Panc1 (cell line): Measurements from ENCODE around the gene FOXD1. TPM values are rescaled to one million over a fixed set of nuclear protein-coding genes. Genes with fewer than 3 reads are reported as not detected.
"Not testable (repeated sequence)": the region's sequence is repeated elsewhere in the genome, so short reads cannot be mapped to it uniquely, and the experiment has no call there.

Experiments
- ATAC-seq: fragments of 200-7000 bp; cut with Tn5 transposase; 2 replicates; pipeline ENCODE4 v1.9.1; 2020; ENCODE audit warnings: mild to moderate bottlenecking, moderate library complexity
- BruUV-seq: library from RNA; stranded (reverse); fragments of 400-500 nt; replicated peaks from 2 replicates; lab custom pipeline; 2021; lab: Mats Ljungman, UMichigan
- CTCF ChIA-PET: fragments of 300-600 bp; sonication (Branson Sonifier 250); formaldehyde crosslinking; loops from one replicate; lab custom pipeline; 2022; ENCODE audit warnings: antibody characterized with exemption; lab: Charles Lee
- POLR2A ChIA-PET: fragments of 300-600 bp; sonication (Branson Sonifier 250); formaldehyde crosslinking; loops from one replicate; lab custom pipeline; 2022; ENCODE audit warnings: antibody characterized with exemption; lab: Charles Lee
- DNase-seq: peaks from one replicate; pipeline ENCODE4 v3.0.0-alpha.2; 2010; ENCODE audit warnings: low read depth, low spot score
- H3K27ac ChIP-seq: 2 replicates; pipeline ENCODE4 v1.5.1; 2011; ENCODE audit warnings: mild to moderate bottlenecking, low read length, inconsistent platforms
- H3K27me3 ChIP-seq: fragments of 200-500 bp; sonication (Bioruptor generic); 2 replicates; pipeline ENCODE4 v1.6.0; 2014; ENCODE audit warnings: low read length, inconsistent platforms; ENCODE audit not compliant: control insufficient read depth, insufficient read depth
- H3K36me3 ChIP-seq: fragments of 200-500 bp; sonication (Bioruptor generic); 2 replicates; pipeline ENCODE4 v1.5.1; 2014; ENCODE audit warnings: inconsistent platforms, mild to moderate bottlenecking, low read length, moderate library complexity; ENCODE audit not compliant: control insufficient read depth, insufficient read depth
- H3K4me1 ChIP-seq: 2 replicates; pipeline ENCODE4 v1.5.1; 2011; ENCODE audit warnings: inconsistent platforms, mild to moderate bottlenecking, low read length, moderate library complexity; ENCODE audit not compliant: control insufficient read depth, insufficient read depth
- H3K4me3 ChIP-seq, 2 experiments: 2 replicates each; pipeline ENCODE4 v1.5.1; 2011 to 2012; ENCODE audit warnings: low read depth in 2 of 2, low read length in 2 of 2, mild to moderate bottlenecking in 2 of 2, inconsistent platforms in 1 of 2, moderate library complexity in 1 of 2
- H3K9me3 ChIP-seq: fragments of 200-500 bp; sonication (Bioruptor generic); 2 replicates; pipeline ENCODE4 v1.5.1; 2014; ENCODE audit warnings: low read depth, mild to moderate bottlenecking, inconsistent platforms, low read length, moderate library complexity; ENCODE audit not compliant: control insufficient read depth, insufficient read depth
- POLR2AphosphoS5 ChIP-seq: IDR thresholded peaks from 2 replicates; pipeline ENCODE4 v1.6.1; 2012; ENCODE audit warnings: mild to moderate bottlenecking, low read depth, low read length, moderate library complexity
- SIN3A ChIP-seq: IDR thresholded peaks from 2 replicates; pipeline ENCODE4 v1.6.1; 2012; ENCODE audit warnings: low read depth, mild to moderate bottlenecking, low read length, moderate library complexity, borderline replicate concordance; ENCODE audit not compliant: insufficient read depth
- TCF7L2 ChIP-seq: IDR thresholded peaks from 2 replicates; pipeline ENCODE4 v1.6.1; 2011; ENCODE audit warnings: mild to moderate bottlenecking, low read depth, low read length, inconsistent platforms
- in situ Hi-C: cut with HindIII; loops from 2 replicates; pipeline ENCODE4 v1.10.0; 2016; ENCODE audit warnings: low sequenced_read_pairs, low pct_unique_long_range_greater_than_20kb
- intact Hi-C: fragments of 100-400 bp; cut with micrococcal nuclease; formaldehyde crosslinking; loops from one replicate; pipeline ENCODE4 v1.10.0; 2022; ENCODE audit not compliant: unreplicated experiment
- total RNA-seq: library from RNA; stranded (reverse); gene quantifications from one replicate; pipeline ENCODE4 v1.2.1, GENCODE V29; 2021; ENCODE audit not compliant: unreplicated experiment
- TF ChIP-seq, protein P1 (sequence below), 2 experiments: IDR thresholded peaks; 2 replicates each; pipeline ENCODE4 v1.6.1; 2011 to 2012; ENCODE audit warnings: low read depth in 2 of 2, control low read depth in 1 of 2, low read length in 1 of 2, mild to moderate bottlenecking in 1 of 2, moderate library complexity in 1 of 2; ENCODE audit not compliant: insufficient read depth in 1 of 2
- TF ChIP-seq, protein P2 (sequence below): fragments of 450-650 bp; IDR thresholded peaks from 2 replicates; pipeline ENCODE4 v1.5.1; 2017; ENCODE audit warnings: mild to moderate bottlenecking

Gene FOXD1
- total RNA-seq, 1 experiment from 2014 or later, result 63.3 TPM

DNA sequence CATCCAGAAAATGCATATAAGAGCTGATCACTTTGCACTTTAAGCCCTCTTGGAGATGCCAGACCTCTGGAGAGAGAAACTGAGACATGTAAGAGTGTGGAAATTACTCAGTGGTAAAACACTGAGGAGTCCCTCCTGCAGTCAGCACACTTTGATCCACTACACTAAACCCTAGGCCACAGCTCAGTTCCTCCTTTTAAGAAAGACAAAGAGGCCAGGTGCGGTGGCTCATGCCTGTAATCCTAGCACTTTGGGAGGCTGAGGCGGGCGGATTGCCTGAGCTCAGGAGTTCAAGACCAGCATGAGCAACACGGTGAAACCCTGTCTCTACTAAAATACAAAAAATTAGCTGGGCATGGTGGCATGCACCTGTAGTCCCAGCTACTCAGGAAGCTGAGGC, 38.7 kb upstream of the FOXD1 start:
- H3K27ac ChIP-seq, H3K9me3 ChIP-seq, BruUV-seq, H3K4me1 ChIP-seq, intact Hi-C loops, ATAC-seq, H3K4me3 ChIP-seq, in situ Hi-C loops, DNase-seq, H3K27me3 ChIP-seq, CTCF ChIA-PET, H3K36me3 ChIP-seq: not testable (repeated sequence)
- POLR2A ChIA-PET, result interaction anchor here (0.6 kb wide), 1 partner anchor 1138 kb away, joined by 3 read pairs; no protein-coding TSS in a partner anchor

DNA sequence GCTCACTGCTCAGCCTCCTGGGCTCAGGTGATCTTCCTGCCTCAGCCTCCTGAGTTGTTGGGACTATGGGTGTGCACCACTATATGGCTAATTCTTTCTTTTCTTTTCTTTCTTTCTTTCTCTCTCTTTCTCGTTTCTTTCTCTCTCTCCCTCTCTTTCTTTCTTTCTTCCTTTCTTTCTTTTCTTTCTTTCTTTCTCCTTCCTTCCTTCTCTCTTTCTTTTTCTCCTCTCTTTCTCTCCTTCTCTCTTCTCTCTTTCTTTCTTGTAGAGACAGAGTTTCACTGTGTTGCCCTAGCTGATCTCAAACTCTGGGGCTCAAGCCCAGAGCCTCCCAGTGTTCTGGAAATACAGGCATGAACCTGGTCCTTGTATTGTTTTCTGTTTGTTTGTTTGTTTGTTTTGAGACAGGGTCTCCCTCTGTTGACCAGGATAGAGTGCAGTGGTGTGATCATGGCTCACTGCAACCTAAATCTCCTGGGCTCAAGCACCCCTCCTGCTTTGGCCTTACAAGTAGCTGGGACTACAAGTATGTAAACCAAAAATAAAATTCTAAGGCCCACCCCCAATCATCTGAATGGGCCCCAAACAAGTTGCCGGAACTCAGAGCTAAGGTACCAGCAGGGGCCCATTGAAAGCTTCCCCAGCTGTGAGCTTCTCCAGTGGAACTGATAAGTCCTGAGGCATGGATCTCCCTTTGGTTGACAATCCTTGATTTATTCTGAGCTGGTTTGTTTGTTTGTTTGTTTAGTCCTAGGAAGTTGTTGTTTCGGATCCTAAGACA, 37.7 kb upstream of the FOXD1 start:
- no peak overlapping the region for H3K27ac ChIP-seq
- ATAC-seq (no peak), DNase-seq (no peak)
- POLR2A ChIA-PET, result no interaction called here
- no peaks in the 10 kb centered on the region for H3K27me3 ChIP-seq
- H3K4me1 ChIP-seq, result no peaks in the 10 kb centered on the region
- CTCF ChIA-PET, result no interaction called here
- H3K4me3 ChIP-seq, result no peak overlapping the region
- in situ Hi-C loops (no loop called here), intact Hi-C loops (no loop called here)
- BruUV-seq, result no TSS peak
- H3K36me3 ChIP-seq, result no peaks in the 10 kb centered on the region
- no peaks in the 10 kb centered on the region for H3K9me3 ChIP-seq
- TF ChIP-seq, protein P1, sequence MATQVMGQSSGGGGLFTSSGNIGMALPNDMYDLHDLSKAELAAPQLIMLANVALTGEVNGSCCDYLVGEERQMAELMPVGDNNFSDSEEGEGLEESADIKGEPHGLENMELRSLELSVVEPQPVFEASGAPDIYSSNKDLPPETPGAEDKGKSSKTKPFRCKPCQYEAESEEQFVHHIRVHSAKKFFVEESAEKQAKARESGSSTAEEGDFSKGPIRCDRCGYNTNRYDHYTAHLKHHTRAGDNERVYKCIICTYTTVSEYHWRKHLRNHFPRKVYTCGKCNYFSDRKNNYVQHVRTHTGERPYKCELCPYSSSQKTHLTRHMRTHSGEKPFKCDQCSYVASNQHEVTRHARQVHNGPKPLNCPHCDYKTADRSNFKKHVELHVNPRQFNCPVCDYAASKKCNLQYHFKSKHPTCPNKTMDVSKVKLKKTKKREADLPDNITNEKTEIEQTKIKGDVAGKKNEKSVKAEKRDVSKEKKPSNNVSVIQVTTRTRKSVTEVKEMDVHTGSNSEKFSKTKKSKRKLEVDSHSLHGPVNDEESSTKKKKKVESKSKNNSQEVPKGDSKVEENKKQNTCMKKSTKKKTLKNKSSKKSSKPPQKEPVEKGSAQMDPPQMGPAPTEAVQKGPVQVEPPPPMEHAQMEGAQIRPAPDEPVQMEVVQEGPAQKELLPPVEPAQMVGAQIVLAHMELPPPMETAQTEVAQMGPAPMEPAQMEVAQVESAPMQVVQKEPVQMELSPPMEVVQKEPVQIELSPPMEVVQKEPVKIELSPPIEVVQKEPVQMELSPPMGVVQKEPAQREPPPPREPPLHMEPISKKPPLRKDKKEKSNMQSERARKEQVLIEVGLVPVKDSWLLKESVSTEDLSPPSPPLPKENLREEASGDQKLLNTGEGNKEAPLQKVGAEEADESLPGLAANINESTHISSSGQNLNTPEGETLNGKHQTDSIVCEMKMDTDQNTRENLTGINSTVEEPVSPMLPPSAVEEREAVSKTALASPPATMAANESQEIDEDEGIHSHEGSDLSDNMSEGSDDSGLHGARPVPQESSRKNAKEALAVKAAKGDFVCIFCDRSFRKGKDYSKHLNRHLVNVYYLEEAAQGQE (IDR thresholded peaks at IDR 0.05; ENCODE audit: insufficient read depth in 1 of 2, low read depth in 2 of 2, low read length in 1 of 2), result no peak
- TF ChIP-seq, protein P2, sequence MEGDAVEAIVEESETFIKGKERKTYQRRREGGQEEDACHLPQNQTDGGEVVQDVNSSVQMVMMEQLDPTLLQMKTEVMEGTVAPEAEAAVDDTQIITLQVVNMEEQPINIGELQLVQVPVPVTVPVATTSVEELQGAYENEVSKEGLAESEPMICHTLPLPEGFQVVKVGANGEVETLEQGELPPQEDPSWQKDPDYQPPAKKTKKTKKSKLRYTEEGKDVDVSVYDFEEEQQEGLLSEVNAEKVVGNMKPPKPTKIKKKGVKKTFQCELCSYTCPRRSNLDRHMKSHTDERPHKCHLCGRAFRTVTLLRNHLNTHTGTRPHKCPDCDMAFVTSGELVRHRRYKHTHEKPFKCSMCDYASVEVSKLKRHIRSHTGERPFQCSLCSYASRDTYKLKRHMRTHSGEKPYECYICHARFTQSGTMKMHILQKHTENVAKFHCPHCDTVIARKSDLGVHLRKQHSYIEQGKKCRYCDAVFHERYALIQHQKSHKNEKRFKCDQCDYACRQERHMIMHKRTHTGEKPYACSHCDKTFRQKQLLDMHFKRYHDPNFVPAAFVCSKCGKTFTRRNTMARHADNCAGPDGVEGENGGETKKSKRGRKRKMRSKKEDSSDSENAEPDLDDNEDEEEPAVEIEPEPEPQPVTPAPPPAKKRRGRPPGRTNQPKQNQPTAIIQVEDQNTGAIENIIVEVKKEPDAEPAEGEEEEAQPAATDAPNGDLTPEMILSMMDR, result no peak
- no peak for TF ChIP-seq TCF7L2
- TF ChIP-seq SIN3A, result no peak
- TF ChIP-seq POLR2AphosphoS5, result no peak

DNA sequence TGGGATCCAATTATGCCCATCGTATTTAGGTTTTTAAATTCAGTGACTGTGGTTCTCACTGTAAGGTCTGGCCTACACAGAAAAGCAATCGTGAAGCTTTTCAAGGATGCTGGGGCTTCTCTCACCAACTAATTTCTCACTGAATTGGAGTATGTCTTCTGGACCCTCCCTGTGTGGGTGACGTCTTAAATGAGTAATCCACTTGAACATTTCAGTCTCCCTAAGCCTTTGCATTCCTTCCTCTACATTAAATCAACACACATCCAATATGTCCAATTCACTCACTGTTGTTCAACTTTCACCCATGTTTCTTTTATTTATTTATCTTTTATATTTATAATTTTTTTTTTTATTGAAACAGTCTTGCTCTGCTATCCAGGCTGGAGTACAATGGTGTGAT, 37.1 kb upstream of the FOXD1 start:
- Histone ChIP-seq H3K27me3 (no peaks in the 10 kb centered on the region), H3K36me3 (no peaks in the 10 kb centered on the region), H3K27ac (no peak overlapping the region), H3K4me3 (no peak overlapping the region), H3K9me3 (no peaks in the 10 kb centered on the region), H3K4me1 (no peaks in the 10 kb centered on the region)
- no peak for TF ChIP-seq SIN3A
- no peak for TF ChIP-seq TCF7L2
- TF ChIP-seq, protein P2, result no peak
- TF ChIP-seq, protein P1 (IDR thresholded peaks at IDR 0.05; ENCODE audit: insufficient read depth in 1 of 2, low read depth in 2 of 2, low read length in 1 of 2), result no peak
- no peak for TF ChIP-seq POLR2AphosphoS5
- POLR2A ChIA-PET, result no interaction called here
- ATAC-seq, result no peak
- in situ Hi-C loops (no loop called here), intact Hi-C loops (no loop called here)
- DNase-seq, result no peak
- no TSS peak for BruUV-seq
- CTCF ChIA-PET, result no interaction called here
